AG08396 (cell line): ENCODE measurements around the gene ITPKA.

Experiments
- DNase-seq: peaks from one replicate; pipeline ENCODE4 v3.0.0; 2012; ENCODE audit warnings: low spot score, mixed read lengths

ITPKA gene

DNA sequence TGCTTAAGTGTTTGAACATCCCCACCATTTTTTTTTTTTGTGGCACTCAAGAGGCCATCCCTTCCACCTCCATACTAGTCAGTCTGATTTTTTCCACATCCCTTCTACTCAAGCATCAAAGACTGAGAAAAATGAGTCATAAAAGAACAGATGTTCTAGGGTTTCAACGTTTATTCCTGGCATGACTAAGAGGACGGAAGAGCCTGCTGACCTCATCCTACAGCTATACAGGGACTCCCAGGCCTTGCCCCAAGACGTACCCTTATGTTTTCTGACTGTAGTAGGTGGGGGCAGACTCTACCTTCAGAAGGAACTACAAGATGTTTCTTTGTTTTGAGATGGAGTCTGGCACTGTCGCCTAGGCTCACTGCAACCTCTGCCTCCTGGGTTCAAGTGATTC lies 3.3 kb upstream of the ITPKA start:
- peak; percentile 93 for DNase-seq

DNA sequence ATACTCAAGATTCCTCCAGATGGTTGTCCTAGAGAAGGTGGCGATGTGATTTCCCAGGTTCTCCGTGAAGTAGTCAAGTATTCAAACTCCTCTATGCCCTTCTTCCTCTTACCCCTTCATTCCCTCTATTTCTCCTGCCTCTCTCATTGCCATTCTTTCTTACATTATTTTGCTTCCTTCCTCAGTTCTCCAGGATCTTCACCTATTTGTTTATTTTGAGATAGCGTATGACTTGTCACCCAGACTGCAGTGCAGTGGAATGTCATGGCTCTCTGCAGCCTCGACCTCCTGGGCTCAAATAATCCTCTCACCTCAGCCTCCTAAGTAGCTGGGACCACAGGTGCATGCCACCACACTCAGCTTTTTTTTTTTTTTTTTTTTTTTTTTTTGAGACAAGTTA lies 1.8 kb upstream of the ITPKA start:
- no peak for DNase-seq

GRCh38 chr15:41492597-41493204 lies 973 bp upstream of the ITPKA start:
- DNase-seq, result no peak

DNA sequence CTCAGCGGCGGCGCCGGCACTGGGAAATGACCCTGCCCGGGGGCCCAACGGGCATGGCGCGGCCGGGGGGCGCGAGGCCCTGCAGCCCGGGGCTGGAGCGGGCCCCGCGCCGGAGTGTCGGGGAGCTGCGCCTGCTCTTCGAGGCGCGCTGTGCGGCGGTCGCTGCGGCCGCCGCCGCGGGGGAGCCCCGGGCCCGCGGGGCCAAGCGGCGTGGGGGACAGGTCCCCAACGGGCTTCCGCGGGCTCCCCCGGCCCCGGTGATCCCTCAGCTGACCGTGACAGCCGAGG lies 172 bp downstream of the ITPKA start:
- no peak for DNase-seq

- DNase-seq, result peak; percentile 31
Measured at GRCh38 chr15:41494190-41494921, 682 bp downstream of the ITPKA start.

- DNase-seq, result no peak
Measured at GRCh38 chr15:41494922-41495735, 1.5 kb downstream of the ITPKA start.

- DNase-seq, result no peak
Measured at GRCh38 chr15:41495736-41496599, 2.3 kb downstream of the ITPKA start.

GRCh38 chr15:41498657-41499056 lies 5.0 kb downstream of the ITPKA start:
- no peak for DNase-seq

GRCh38 chr15:41499109-41499851 lies 5.6 kb downstream of the ITPKA start:
- DNase-seq, result no peak

DNA sequence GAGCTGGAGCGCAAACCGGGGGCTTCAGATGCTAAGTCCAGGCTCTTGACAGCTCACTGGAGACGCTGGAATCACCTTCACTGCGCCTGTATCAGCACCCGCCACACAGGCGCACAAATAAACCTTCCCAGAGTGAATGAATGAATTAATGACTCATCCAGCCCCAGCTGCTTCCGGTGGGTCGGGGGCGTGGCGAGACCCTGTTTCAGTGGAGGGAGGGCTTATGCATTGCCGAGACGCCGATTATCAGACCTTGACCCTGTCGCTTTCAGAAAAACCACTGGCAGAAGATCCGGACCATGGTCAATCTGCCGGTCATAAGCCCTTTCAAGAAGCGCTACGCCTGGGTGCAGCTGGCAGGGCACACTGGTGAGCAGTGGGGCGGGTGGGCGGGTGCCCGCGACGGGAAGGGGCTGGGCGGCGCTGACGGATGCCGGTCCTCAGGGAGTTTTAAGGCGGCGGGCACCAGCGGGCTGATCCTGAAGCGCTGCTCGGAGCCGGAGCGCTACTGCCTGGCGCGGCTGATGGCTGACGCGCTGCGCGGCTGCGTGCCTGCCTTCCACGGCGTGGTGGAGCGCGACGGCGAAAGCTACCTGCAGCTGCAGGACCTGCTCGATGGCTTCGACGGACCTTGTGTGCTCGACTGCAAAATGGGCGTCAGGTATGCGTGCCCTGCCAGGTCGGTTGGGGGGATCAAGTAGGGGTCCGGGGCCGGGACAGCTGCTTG lies 7.7 kb downstream of the ITPKA start:
- peak; percentile 77 for DNase-seq

- peak; percentile 37 for DNase-seq
Measured at GRCh38 chr15:41501931-41502794, 8.5 kb downstream of the ITPKA start.

DNA sequence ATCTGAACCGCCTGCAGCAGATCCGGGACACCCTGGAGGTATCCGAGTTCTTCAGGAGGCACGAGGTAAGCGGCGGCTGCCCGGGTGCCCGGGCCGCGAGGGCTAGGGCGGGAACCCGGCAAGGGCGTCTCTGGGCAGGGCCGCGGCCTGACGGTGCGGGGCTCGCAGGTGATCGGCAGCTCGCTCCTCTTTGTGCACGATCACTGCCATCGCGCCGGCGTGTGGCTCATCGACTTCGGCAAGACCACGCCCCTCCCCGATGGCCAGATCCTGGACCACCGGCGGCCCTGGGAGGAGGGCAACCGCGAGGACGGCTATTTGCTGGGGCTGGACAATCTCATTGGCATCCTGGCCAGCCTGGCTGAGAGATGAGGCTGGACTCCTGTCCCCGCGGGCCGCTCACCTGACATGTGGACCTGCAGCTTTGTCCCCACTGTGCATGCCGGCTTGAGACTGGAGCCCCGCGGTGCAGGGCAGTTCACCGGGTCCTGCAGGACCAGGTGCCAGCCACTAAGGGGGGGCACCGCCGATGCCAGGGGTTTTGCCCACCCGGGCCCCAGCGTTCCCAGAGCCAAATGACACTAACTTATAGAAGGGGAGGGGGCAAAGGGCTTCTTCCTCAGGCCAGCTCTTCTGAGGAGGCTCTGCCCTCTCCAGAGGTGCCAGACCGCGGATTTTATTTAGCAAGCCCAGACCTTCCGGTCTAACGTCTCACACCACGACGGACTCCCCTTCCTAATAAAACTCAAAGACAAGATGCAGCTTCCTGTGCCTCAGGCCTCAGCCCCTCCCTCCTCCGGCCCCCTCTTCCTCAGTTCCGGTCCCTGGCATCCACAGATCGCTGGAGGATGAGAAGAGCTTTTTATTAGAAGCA lies 9.4 kb downstream of the ITPKA start:
- DNase-seq, result no peak

- DNase-seq, result no peak
Measured at GRCh38 chr15:41503669-41504010, 10.0 kb downstream of the ITPKA start.

DNA sequence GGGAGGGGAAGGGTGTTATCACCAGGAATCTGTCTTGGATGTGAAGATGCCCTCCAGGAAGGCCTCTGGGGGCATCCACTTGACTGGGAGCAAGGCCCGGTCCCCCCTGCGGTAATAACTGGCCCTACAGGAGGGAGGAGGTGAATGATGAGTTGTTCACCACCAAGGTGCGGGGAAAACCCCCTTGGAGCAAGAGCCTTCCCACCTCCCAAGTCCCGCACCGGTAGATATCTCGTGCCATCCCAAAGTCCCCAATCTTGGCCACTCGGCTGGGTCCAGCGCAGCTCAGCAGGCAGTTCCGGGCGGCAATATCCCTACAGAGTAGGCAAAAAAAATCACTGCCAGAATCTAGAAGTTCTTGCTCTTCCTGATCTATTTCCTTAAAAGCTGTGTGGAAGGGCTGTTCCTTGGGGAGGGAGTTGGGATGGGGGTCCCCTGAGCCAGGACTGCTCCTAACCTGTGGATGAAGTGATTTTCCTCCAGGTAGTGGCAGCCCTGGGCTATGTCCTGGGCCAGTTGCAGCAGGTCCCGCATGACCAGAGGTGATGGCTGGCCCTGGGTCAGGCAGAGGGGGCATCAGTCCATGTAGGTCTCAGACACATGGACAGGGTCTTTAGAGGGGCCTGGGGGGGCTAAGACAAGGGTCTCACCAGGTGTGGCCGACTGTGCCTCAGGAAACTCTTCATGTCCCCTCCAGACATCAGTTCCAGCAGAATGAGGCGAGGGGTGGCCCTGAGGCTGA lies 11.2 kb downstream of the ITPKA start:
- DNase-seq, result no peak

GRCh38 chr15:41505776-41506175 lies 12.1 kb downstream of the ITPKA start:
- DNase-seq, result no peak

DNA sequence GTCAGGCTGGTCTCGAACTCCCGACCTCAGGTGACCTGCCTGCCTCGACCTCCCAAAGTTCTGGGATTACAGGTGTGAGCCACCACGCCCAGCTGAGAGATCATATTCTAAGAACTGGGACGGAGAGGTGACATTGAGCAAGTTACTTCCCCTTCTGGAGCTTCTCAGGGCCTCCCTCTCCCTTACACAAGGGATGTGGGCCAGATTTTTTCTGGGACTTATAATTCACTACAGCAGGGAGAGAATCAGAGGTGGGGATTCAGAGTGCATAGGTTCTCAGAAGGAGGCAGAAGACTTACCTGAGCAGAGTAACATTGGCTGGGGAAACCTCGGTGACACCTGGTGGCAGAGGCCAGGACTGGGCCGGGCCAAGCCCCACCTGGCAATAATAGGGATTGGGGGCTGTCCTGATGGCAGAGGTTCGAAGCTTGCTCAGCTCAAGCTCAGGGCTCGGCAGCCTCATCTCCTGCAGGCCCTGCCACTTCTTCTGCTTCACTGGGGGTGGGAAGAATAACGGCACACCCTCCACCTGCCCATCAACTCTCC lies 13.2 kb downstream of the ITPKA start:
- DNase-seq, result no peak

GRCh38 chr15:41507820-41508290 lies 14.2 kb downstream of the ITPKA start:
- DNase-seq, result no peak

DNA sequence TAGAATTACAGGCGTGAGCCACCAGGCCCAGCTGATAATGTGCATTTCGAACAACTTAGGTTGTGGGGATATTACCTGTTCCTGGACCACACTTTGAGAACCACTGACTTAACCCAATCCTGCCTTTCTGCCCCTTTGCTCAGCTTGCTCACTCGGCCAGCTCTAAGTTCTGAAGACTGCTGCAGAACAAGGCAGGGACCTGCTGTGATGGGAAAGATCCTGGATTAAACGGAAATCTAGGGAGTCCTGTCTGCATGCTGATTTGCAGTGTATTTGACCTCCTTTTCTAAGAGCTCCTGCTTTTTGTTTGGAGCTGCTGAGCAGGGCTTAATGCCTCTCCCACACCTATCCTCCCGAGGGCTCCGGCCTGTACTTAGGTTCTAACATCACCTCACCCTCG lies 17.1 kb downstream of the ITPKA start:
- DNase-seq, result no peak
